Measurements from ENCODE around the gene ZNF831. TPM values are rescaled to one million over a fixed set of nuclear protein-coding genes. Genes with fewer than 3 reads are reported as not detected.

The ZNF831 gene
- total RNA-seq, 4 donors from 2014 or later: 0.16 to 1.0 (median 0.34) TPM; not detected in 1

GRCh38 chr20:59124296-59125029, 39.2 kb upstream of the ZNF831 start:
- WGBS: 85% methylated on average over 13 of the region's 15 CpGs
- no peaks in the 10 kb centered on the region for H3K36me3 ChIP-seq
- TF ChIP-seq EP300 (IDR thresholded peaks at IDR 0.05) (no peak), CTCF (IDR thresholded peaks at IDR 0.05) (no peak), POLR2AphosphoS5 (IDR thresholded peaks at IDR 0.05) (no peak), POLR2A (IDR thresholded peaks at IDR 0.05) (no peak)
- H3K4me3 ChIP-seq: no peak overlapping the region
- no peaks in the 10 kb centered on the region for H3K4me1 ChIP-seq
- H3K9me3 ChIP-seq: no peaks in the 10 kb centered on the region
- H3K27ac ChIP-seq: no peak overlapping the region
- peaks cover 15% of the 10 kb centered on the region for H3K27me3 ChIP-seq
- no peak for DNase-seq (ENCODE audit: low spot score in 2 of 2)

GRCh38 chr20:59125332-59125731, 38.3 kb upstream of the ZNF831 start:
- 89% methylated on average over 7 of the region's 7 CpGs for WGBS

GRCh38 chr20:59125836-59126235, 37.8 kb upstream of the ZNF831 start:
- no peak for DNase-seq (ENCODE audit: low spot score in 2 of 2)
- H3K36me3 ChIP-seq: no peaks in the 10 kb centered on the region
- H3K9me3 ChIP-seq: no peaks in the 10 kb centered on the region
- no peaks in the 10 kb centered on the region for H3K4me1 ChIP-seq
- TF ChIP-seq POLR2AphosphoS5 (IDR thresholded peaks at IDR 0.05) (no peak), EP300 (IDR thresholded peaks at IDR 0.05) (no peak), POLR2A (IDR thresholded peaks at IDR 0.05) (no peak), CTCF (IDR thresholded peaks at IDR 0.05) (no peak)
- peaks cover 11% of the 10 kb centered on the region for H3K27me3 ChIP-seq
- no peak overlapping the region for H3K27ac ChIP-seq
- 64% methylated on average over 7 of the region's 7 CpGs for WGBS
- no peak overlapping the region for H3K4me3 ChIP-seq

More at GRCh38 chr20:59125332-59125731, 38.3 kb upstream of the ZNF831 start:
- no peaks in the 10 kb centered on the region for H3K4me1 ChIP-seq
- no peaks in the 10 kb centered on the region for H3K9me3 ChIP-seq
- H3K27me3 ChIP-seq: peaks cover 11% of the 10 kb centered on the region
- H3K36me3 ChIP-seq: no peaks in the 10 kb centered on the region
- H3K27ac ChIP-seq: no peak overlapping the region
- H3K4me3 ChIP-seq: no peak overlapping the region
- no peak for TF ChIP-seq POLR2AphosphoS5 (IDR thresholded peaks at IDR 0.05)
- no peak for TF ChIP-seq POLR2A (IDR thresholded peaks at IDR 0.05)
- TF ChIP-seq EP300 (IDR thresholded peaks at IDR 0.05): no peak
- no peak for TF ChIP-seq CTCF (IDR thresholded peaks at IDR 0.05)
- DNase-seq (ENCODE audit: low spot score in 2 of 2): no peak

- WGBS: 66% methylated on average over 6 of the region's 6 CpGs
- H3K4me3 ChIP-seq: no peak overlapping the region
Observed at GRCh38 chr20:59127839-59128238, 35.8 kb upstream of the ZNF831 start.

More at GRCh38 chr20:59127839-59128238, 35.8 kb upstream of the ZNF831 start:
- DNase-seq (ENCODE audit: low spot score in 2 of 2): no peak
- Histone ChIP-seq H3K27me3 (peaks cover 7% of the 10 kb centered on the region), H3K36me3 (no peaks in the 10 kb centered on the region), H3K27ac (no peak overlapping the region), H3K9me3 (no peaks in the 10 kb centered on the region), H3K4me1 (no peaks in the 10 kb centered on the region)
- no peak for TF ChIP-seq EP300 (IDR thresholded peaks at IDR 0.05)
- TF ChIP-seq POLR2A (IDR thresholded peaks at IDR 0.05): no peak
- TF ChIP-seq CTCF (IDR thresholded peaks at IDR 0.05): no peak
- no peak for TF ChIP-seq POLR2AphosphoS5 (IDR thresholded peaks at IDR 0.05)

Data from suprapubic skin (tissue), 4 donors.